HG02798 (cell line): ENCODE results near the gene EVPL.

Experiments
- ATAC-seq: cut with Tn5 transposase; IDR thresholded peaks from one replicate; pipeline ENCODE4 v1.9.1; 2021; ENCODE audit warnings: mild to moderate bottlenecking; ENCODE audit not compliant: unreplicated experiment, poor library complexity

The EVPL gene

GRCh38 chr17:76000755-76001521, 26.2 kb downstream of the EVPL start, which contains the start of gene CDK3:
Gene CDK3 (plus strand): TSS chr17:76000855. CDS start chr17:76001426, 571 bp downstream.
- ATAC-seq: no peak

GRCh38 chr17:76000016-76000754, 26.9 kb downstream of the EVPL start:
- no peak for ATAC-seq

GRCh38 chr17:75998327-75998795, 28.7 kb downstream of the EVPL start:
- ATAC-seq: no peak

- ATAC-seq: no peak
These were observed 30.2 kb downstream of the EVPL start for GRCh38 chr17:75996665-75997590.

DNA sequence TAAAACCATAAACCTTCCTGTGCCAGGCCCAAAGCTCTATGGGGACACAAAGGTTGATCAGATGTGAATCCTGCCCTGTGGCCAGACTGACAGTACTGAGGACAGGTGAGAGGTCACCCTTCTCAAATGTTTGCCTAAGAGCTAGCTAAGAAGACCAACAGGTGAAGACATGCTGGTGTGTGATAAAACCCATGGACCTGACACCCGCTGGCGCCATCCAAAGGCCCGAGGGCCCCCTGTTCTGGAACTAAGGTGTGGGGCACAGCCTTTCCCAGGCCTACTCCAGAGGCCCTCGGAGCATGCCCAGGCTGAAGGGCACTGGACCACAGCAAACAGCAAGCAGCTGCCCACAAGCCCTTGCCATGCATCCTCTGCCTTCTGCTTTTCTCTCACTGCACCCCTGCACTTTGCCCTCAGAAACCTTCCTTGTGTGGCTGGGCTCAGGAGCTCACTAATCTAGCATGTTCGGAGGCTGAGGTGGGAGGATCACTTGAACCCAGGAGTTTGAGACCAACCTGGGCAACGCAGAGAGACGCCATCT, 31.7 kb downstream of the EVPL start:
- ATAC-seq: no peak

GRCh38 chr17:75994802-75995370, 32.2 kb downstream of the EVPL start:
- ATAC-seq: no peak

- no peak for ATAC-seq
These were observed 35.7 kb downstream of the EVPL start for GRCh38 chr17:75991396-75991795.

DNA sequence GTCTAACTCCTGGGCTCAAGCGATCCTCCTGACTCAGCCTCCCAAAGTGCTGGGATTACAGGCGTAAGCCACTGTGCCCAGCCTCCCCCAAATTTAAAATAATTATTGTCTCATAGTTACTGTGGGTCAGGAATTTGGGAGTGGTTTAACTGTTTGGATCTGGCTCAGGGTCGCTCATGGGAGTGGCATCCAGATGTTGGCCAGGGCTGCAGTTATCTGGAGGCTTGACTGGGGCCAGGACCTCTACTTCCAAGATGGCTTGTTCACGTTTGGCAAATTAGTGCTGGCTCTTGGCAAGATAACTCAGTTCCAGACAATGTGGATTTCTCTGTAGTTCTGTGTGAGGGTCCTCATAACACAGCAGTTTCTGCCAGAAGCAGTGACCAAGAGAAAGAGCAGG, 40.1 kb downstream of the EVPL start:
- ATAC-seq: no peak

- no peak for ATAC-seq
These were observed 41.1 kb downstream of the EVPL start for GRCh38 chr17:75985986-75986385.

DNA sequence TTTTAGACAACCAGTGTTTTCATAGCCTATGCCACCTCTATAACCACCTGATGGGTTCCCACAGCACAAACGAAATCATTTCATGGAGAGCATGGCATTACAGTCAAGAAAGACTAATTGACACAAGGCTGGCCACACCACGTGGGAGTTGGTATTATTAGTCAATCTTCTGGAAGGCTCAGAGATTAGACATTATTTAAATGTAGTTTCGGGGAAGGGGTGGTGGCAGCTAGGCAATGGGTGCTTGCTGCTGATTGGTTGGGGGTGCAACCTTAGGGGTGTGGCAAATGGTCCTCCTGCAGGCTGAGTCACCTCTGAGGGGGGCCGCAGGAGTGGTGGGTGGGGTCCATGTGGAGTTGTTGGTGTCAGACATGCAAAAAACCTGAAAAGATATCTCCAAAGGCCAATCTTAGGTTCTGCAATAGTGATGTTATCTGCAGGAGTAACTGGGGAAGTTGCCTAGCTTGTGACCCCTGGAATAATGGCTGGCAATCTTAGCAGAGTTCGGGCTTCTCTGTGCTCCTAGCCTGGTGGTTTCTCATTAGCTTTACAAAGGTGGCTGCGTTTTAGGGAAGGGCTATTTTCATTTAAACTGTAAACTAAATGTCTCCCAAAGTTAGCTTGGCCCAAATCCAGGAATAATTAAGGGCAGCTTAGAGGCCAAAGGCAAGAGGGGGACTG, 43.5 kb downstream of the EVPL start:
- ATAC-seq: no peak

DNA sequence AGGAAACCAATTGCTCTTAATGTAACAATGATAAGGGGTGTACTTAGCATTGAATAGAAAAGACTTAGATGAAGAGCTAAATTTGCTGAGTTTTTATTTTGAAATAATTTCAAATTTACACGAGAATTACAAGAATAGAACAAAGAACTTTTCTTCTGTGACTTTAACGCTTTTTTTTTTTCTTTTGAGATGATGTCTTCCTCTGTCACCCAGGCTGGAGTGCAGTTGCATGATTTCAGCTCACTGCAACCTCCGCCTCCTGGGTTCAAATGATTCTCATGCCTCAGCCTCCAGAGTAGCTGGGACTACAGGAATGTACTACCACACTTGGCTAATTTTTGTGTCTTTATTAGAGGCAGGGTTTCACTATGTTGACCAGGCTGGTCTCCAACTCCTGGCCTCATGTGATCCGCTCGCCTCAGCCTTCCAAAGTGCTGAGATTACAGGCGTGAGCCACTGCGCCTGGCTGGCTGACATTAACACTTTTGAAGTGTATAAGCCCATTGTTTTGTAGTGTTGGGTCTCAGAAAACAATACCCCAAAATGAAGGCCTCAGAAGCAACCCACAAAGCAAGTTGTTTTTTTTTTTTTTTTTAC, 46.0 kb downstream of the EVPL start:
- no peak for ATAC-seq

- no peak for ATAC-seq
These were observed 46.7 kb downstream of the EVPL start for GRCh38 chr17:75980188-75981018.

GRCh38 chr17:75979705-75980187, 47.4 kb downstream of the EVPL start:
- peak; percentile 16 for ATAC-seq

GRCh38 chr17:75978938-75979704, 48.0 kb downstream of the EVPL start, which contains the start of the genes ACOX1 and TEN1:
Gene ACOX1 (minus strand): TSS chr17:75979166. CDS start chr17:75979073, 93 bp downstream.
Gene TEN1 (plus strand): TSS chr17:75979240. CDS start chr17:75986193, 6,953 bp downstream.
- peak; percentile 92 for ATAC-seq

DNA sequence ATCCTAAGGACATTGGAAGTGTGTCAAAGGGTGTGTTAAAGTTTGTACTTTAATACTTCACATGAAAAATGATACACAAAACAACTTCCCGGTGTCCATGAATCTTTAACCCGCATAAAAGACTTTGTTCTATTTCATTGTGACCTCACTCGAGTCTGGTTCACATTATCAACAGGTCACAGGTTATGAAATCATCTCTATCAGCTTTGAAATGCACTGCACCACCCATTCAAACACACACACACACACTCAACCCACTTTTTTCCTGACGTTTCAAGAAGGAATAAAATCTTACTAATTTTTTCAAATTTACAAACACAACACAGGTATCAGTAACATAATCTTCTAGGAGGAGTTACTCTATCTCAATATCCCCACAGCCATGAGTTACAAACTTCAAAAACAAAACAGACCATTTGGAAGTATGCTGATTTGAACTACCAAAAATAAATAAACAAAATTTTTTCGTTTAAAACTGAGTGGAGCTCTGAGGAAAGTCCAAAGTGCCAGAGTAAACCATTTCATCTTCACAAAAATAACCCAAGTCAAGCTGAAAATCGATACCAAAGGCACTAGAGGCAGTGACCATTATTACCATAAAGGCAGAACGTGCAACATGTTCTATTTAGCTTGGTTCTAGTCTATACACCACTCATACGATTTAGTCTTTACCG, 50.8 kb downstream of the EVPL start:
- no peak for ATAC-seq

GRCh38 chr17:75975757-75976174, 51.3 kb downstream of the EVPL start:
- ATAC-seq: no peak
